SK-N-MC (cell line): Measurements from ENCODE around the gene MARVELD1.

Experiments
- EZH2 ChIP-seq: fragments of 200-600 bp; sonication (generic); IDR thresholded peaks from one replicate; pipeline ENCODE4 v1.6.1; 2017; ENCODE audit warnings: antibody characterized with exemption
- POLR2AphosphoS5 ChIP-seq: IDR thresholded peaks from 2 replicates; pipeline ENCODE4 v1.6.1; 2012; ENCODE audit warnings: mild to moderate bottlenecking, low read depth, low read length, borderline replicate concordance

- TF ChIP-seq EZH2 (no peak), POLR2AphosphoS5 (no peak)
These were observed 12.0 kb upstream of the MARVELD1 start for GRCh38 chr10:97701438-97702069.
